Activated T-helper 1 cell treated with anti-CD3 and anti-CD28 coated beads, Interleukin-12 subunit alpha, Interleukin-12 subunit beta, Interleukin-2, Interleukin-4 antibody, amounts not matched to agents 30 ng/mL and 10 ng/mL and 1 ng/mL, durations not matched to agents 14 hours and 24 hours and 36 hours (primary cell): ENCODE data around the gene CCDC13. TPM values are rescaled to one million over a fixed set of nuclear protein-coding genes. Genes with fewer than 3 reads are reported as not detected.
A peak's percentile ranks its signal among the peaks of the same experiment; 100 is the strongest.

Experiments
- DNase-seq: peaks from one replicate; pipeline ENCODE4 v3.0.0; 2021; ENCODE audit warnings: low spot score
- H3K27ac Mint-ChIP-seq: one replicate; pipeline ENCODE4 v1.8.0; 2021; ENCODE audit warnings: mild to moderate bottlenecking, mixed read lengths
- H3K27me3 Mint-ChIP-seq: one replicate; pipeline ENCODE4 v1.8.0; 2022; ENCODE audit warnings: mild to moderate bottlenecking, moderate library complexity, mixed read lengths; ENCODE audit not compliant: insufficient read depth
- H3K36me3 Mint-ChIP-seq: one replicate; pipeline ENCODE4 v1.8.0; 2021; ENCODE audit warnings: low read depth, mixed read lengths
- H3K4me1 Mint-ChIP-seq: one replicate; pipeline ENCODE4 v1.8.0; 2021; ENCODE audit warnings: low read depth, mixed read lengths
- H3K4me3 Mint-ChIP-seq: one replicate; pipeline ENCODE4 v1.8.0; 2021; ENCODE audit warnings: mild to moderate bottlenecking, moderate library complexity, mixed read lengths
- H3K9me3 Mint-ChIP-seq: one replicate; pipeline ENCODE4 v1.8.0; 2021; ENCODE audit warnings: mixed read lengths
- intact Hi-C: fragments of 100-400 bp; cut with micrococcal nuclease; formaldehyde crosslinking; loops from one replicate; pipeline ENCODE4 v1.15.1; 2024
- total RNA-seq: library from RNA; stranded (reverse); gene quantifications from 2 replicates; pipeline ENCODE4 v1.2.3, GENCODE V29; 2022

The CCDC13 gene
- total RNA-seq, 1 donor from 2014 or later: not detected

DNA sequence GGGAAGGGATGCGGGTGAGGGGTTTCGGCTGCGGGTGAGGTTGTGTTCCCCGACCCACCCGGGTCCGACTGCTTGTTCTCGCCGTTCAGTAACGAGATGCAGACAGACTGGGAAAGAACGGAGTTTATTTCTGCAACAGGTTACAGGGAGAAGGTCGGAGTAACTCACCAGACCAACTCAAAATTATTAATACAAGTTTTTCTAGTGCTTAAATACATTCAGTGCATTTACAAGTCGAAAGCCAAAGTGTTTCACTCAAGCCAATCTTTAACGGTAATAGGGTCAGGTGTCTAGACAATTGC is 31.7 kb upstream of the CCDC13 start:
- intact Hi-C loops: loop anchor here (1.0 to 10.0 kb wide), 10 partner anchors 23 to 1530 kb away; partner anchors contain the start of genes ABHD5, CCDC13, NKTR and SNRK
- peak overlapping the region; percentile 99 for H3K4me3 Mint-ChIP-seq
- peaks cover 43% of the 10 kb centered on the region for H3K4me1 Mint-ChIP-seq
- peak overlapping the region; percentile 90 for H3K27ac Mint-ChIP-seq
- H3K27me3 Mint-ChIP-seq: peaks cover 32% of the 10 kb centered on the region
- peaks cover 12% of the 10 kb centered on the region for H3K36me3 Mint-ChIP-seq
- no peaks in the 10 kb centered on the region for H3K9me3 Mint-ChIP-seq
- DNase-seq: no peak

DNA sequence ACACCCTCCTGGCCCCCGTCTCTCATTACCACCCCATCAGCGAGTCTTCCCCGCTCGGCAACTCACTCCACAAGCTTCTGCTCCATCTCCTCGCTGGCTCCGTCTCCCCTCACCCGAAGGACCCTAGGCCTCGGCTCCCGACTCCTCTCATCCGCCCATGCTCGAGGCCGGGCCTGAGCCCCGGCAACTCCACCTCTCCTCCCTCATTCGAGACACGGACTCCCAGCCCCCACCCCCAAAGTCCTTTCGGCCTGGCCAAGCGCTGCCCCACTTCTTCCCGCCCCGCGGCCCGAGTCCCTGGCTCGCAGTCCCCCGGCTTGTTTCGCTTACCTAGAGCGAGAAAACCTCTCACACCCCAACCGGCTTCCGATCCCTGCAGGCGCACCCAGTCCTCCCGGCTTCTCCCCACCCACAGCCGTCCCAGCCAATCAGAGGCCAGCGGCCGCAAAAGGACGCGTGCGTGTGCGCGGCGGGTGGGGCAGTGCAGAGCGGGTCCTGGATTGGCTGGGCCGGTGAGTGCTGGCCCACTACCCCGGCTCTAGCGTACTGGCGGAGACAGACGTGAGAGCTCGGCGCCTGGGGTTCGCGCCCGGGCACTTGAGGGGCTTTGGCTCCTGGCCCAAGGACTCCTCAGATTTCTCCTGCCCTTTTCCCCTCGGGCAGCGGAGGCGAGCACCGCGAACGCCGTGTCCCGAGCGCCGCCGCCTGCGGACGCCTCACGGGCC is 31.2 kb upstream of the CCDC13 start, which contains the start of gene HIGD1A:
Gene HIGD1A (minus strand): TSS at position 385 of the 725 bp plus-strand sequence. CDS start 10,237 bp downstream, outside the sequence.
- intact Hi-C loops: loop anchor here (1.0 to 10.0 kb wide), 10 partner anchors 23 to 1531 kb away; partner anchors contain the start of genes ABHD5, CCDC13, NKTR and SNRK
- Mint-ChIP-seq H3K4me3 (peak within 1 kb of the TSS; percentile 99), H3K27me3 (peaks cover 27% of the 10 kb centered on the region), H3K27ac (peak within 1 kb of the TSS; percentile 90), H3K4me1 (peaks cover 43% of the 10 kb centered on the region), H3K9me3 (no peaks in the 10 kb centered on the region), H3K36me3 (peaks cover 17% of the 10 kb centered on the region)
- DNase-seq: peak; percentile 92

DNA sequence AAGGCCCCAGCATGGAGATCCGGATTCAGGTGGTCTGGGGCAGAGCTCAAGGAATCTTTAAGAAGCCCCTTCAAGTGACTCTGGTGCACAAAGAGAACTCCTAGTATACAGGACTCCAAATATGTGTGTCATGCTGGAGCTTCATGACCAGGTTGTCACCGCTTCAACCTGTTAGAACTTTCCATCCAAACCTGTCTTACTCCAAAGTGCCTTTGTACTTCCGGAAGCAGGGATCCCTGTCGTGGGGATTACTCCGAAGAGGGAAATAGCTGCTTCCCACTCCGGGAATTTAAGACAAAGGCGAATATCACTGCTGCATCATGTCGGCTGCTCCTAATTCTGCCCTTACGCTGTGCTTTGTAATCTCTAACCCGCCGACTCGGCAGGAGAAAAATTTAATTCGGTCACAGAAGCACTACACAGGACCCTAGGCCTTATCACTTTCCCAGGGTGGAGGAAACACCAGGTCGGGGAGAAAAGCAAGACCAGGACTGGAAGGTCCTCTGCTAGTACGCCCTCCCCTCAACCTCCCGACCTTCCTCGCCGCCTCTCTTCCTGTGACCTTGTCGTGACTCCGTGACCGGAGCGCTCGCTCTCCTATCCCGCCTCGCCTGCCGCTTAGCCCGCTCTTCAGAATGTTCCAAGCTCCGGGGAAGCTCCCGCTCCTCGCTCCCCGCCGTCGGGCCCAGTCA is 30.5 kb upstream of the CCDC13 start:
- H3K27ac Mint-ChIP-seq: peak overlapping the region; percentile 90
- DNase-seq: peak; percentile 40
- no peaks in the 10 kb centered on the region for H3K9me3 Mint-ChIP-seq
- intact Hi-C loops: loop anchor here (1.0 to 10.0 kb wide), 10 partner anchors 22 to 1531 kb away; partner anchors contain the start of genes ABHD5, CCDC13, NKTR and SNRK
- H3K4me1 Mint-ChIP-seq: peaks cover 43% of the 10 kb centered on the region
- peak overlapping the region; percentile 99 for H3K4me3 Mint-ChIP-seq
- H3K36me3 Mint-ChIP-seq: peaks cover 17% of the 10 kb centered on the region
- H3K27me3 Mint-ChIP-seq: peaks cover 23% of the 10 kb centered on the region

DNA sequence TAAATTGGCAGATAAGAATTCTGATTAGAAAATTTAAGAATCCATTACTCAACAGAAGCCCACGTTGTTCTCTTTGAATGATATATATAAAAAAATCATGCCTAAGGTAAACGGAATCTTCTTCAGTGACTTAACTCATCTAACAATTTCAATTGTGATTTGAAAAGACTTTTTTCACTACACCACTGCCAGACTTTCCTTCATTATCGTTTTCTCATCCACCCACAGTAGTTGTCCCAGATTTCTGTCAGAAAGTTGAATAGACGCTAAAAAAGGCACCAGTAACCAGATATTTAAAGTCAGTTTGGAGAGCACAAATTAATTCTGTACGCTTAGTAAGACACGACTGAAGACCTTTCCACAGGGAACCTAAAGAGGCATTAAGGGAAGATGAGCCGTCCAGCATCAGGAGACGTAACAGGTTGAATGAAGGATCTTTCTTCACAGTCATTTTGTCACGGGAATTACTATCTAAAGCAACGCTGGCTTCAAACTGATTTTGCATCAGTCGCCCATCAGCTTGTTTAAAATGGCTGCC is 29.9 kb upstream of the CCDC13 start:
- intact Hi-C loops: loop anchor here (5.0 to 10.0 kb wide), 2 partner anchors 484 to 1532 kb away; partner anchors contain the start of genes SNRK and TCAIM
- Mint-ChIP-seq H3K9me3 (no peaks in the 10 kb centered on the region), H3K4me1 (peaks cover 43% of the 10 kb centered on the region), H3K36me3 (peaks cover 17% of the 10 kb centered on the region), H3K4me3 (peak overlapping the region; percentile 99), H3K27ac (no peak overlapping the region), H3K27me3 (peaks cover 22% of the 10 kb centered on the region)
- DNase-seq: no peak

DNA sequence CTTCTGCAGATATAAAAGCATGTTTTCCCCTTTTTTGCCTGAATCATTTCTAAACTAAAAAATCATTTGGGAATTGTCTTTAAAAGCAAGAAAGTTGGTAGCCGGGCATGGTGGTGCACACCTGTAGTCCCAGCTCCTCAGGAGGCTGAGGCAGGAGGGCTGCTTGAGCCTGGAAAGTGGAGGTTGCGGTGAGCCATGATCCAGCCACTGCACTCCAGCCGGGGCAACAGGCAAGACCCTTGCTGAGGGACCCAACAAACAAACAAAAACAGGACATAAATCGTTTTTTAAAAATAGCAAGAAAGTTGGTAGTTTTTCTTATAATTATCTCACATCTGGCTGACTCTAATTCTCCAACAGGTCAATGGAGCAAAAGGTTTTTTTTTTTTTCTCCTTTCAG is 28.7 kb upstream of the CCDC13 start:
- H3K36me3 Mint-ChIP-seq: peaks cover 17% of the 10 kb centered on the region
- intact Hi-C loops: loop anchor here (5.0 to 10.0 kb wide), 2 partner anchors 486 to 1533 kb away; partner anchors contain the start of genes SNRK and TCAIM
- H3K4me3 Mint-ChIP-seq: no peak overlapping the region
- H3K9me3 Mint-ChIP-seq: no peaks in the 10 kb centered on the region
- peaks cover 14% of the 10 kb centered on the region for H3K27me3 Mint-ChIP-seq
- DNase-seq: no peak
- no peak overlapping the region for H3K27ac Mint-ChIP-seq
- H3K4me1 Mint-ChIP-seq: peaks cover 43% of the 10 kb centered on the region

DNA sequence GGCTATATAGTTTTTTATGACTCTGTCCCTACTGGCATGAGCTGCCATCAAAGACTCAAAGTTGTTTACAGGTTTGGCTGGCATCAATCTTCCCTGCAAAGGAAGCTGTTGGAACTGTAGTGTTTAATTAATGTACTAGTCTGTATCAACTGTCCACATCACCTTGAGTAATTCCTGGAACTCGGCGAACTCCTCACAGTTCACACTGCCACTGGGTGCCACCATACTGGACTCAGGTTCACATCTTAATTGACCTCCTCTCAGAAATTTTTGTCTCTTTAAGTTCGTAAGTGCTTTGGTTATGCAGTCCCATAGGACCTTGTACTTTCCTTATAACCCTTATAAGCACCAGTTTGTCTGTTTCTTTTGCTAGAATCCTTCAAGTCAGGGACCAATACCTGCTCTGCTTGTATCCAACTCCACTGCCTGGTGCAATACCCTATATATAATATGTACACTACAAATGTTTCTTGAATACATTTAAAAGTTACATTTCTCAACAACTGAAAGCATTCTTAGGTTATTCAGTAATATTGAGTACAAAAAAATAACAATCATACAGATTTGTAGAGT is 28.1 kb upstream of the CCDC13 start:
- H3K9me3 Mint-ChIP-seq: no peaks in the 10 kb centered on the region

DNA sequence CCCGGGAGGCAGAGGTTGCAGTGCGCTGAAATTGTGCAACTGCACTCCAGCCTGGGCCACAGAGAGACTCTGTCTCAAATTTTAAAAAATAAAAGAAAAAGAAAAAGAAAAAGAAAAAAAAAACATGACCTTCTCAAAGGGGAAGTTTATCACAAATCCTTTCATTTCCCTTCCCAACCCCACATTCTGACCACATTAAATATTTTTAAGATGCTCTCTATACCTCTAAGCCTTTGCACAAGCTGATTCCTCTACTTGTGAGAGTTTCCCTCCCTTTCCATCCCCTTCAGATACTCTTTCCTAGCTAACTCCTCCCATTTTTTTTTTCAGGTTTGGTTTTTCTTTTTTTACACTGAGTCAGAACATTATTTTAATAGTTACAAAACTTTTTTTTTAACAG is 27.2 kb upstream of the CCDC13 start:
- H3K36me3 Mint-ChIP-seq: peaks cover 20% of the 10 kb centered on the region
- peaks cover 2% of the 10 kb centered on the region for H3K27me3 Mint-ChIP-seq
- H3K9me3 Mint-ChIP-seq: no peaks in the 10 kb centered on the region
- no peak overlapping the region for H3K4me3 Mint-ChIP-seq
- H3K27ac Mint-ChIP-seq: no peak overlapping the region
- H3K4me1 Mint-ChIP-seq: peaks cover 43% of the 10 kb centered on the region
- intact Hi-C loops: loop anchor here (5.0 to 10.0 kb wide), 2 partner anchors 487 to 1535 kb away; partner anchors contain the start of genes SNRK and TCAIM
- no peak for DNase-seq

More for the DNA sequence above, 28.1 kb upstream of the CCDC13 start:
- H3K27ac Mint-ChIP-seq: no peak overlapping the region
- H3K36me3 Mint-ChIP-seq: peaks cover 17% of the 10 kb centered on the region
- intact Hi-C loops: loop anchor here (5.0 to 10.0 kb wide), 2 partner anchors 486 to 1534 kb away; partner anchors contain the start of genes SNRK and TCAIM
- peaks cover 9% of the 10 kb centered on the region for H3K27me3 Mint-ChIP-seq
- peaks cover 43% of the 10 kb centered on the region for H3K4me1 Mint-ChIP-seq
- H3K4me3 Mint-ChIP-seq: no peak overlapping the region
- no peak for DNase-seq

DNA sequence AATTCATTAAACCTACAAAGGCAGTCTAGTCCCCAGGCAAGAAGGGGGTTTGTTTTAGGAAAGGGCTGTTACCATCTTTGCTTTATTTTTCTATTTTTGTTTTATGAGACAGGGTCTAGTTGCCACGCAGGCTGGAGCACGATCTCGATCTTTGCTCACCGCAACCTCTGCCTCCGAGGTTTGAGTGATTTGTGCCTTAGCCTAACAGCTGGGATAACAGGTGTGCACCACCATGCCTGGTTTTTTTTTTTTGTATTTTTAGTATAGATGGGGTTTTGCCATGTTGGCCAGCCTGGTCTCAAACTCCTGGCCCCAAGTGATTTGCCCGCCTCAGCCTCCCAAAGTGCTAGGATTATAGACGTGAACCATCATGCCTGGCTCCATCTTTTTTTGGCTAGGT is 26.3 kb upstream of the CCDC13 start:
- DNase-seq: no peak
- Mint-ChIP-seq H3K9me3 (no peaks in the 10 kb centered on the region), H3K4me1 (peaks cover 35% of the 10 kb centered on the region), H3K36me3 (peaks cover 20% of the 10 kb centered on the region), H3K4me3 (no peak overlapping the region), H3K27ac (no peak overlapping the region), H3K27me3 (no peaks in the 10 kb centered on the region)
- intact Hi-C loops: no loop called here

DNA sequence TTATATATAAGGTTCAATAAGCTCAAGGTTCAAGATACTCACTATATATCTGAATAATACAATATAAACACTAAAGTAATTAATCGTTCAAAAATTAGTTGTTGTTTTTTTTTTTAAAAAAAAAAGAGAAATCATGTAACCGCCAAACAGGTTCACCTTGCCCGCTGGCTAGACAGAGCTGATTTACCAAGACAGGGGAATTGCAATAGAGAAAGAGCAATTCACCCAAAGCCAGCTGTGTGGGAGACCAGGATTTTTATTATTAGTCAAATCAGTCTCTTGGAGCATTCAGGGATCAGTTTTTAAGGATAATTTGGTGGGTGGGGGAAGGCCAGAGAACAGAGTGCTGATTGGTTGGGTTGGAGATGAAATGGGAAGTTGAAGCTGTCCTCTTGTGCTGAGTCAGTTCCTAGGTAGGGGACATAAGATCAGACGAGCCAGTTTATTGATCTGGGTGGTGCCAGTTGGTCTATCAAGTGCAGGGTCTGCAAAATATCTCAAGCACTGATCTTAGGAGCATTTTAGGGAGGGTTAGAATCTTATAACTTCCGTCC is 23.4 kb upstream of the CCDC13 start:
- Mint-ChIP-seq H3K9me3 (no peaks in the 10 kb centered on the region), H3K27ac (no peak overlapping the region), H3K4me3 (no peak overlapping the region), H3K36me3 (peaks cover 25% of the 10 kb centered on the region), H3K27me3 (no peaks in the 10 kb centered on the region), H3K4me1 (peaks cover 13% of the 10 kb centered on the region)
- DNase-seq: no peak
- intact Hi-C loops: no loop called here

DNA sequence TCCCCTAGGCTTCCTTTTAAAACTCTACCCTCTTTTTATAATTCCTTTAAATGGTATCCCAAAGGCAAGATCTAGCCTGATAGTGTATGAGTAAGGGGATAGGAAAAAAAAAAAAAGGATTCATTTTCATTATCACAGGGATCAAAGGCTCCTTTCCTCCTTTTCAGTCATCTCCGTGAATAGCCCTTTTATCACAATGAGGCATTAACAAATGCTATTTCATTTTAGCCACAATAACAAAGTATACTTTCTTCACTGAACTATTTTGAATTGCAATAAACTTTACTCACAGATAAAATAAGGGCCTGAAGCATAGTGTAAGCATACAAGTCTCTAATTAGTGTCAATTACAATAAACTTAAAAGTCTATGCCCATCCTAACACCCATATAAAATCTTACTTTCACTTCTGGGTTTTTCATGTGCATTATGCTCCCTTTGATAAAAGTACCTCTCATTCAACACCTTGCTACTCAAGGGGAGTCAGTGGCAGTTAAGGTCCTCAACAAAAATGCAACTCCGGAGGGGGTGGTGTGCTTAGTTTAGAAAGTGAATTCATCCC is 22.6 kb upstream of the CCDC13 start:
- intact Hi-C loops: no loop called here
- H3K27me3 Mint-ChIP-seq: no peaks in the 10 kb centered on the region
- peaks cover 23% of the 10 kb centered on the region for H3K36me3 Mint-ChIP-seq
- no peaks in the 10 kb centered on the region for H3K9me3 Mint-ChIP-seq
- DNase-seq: no peak
- no peak overlapping the region for H3K4me3 Mint-ChIP-seq
- H3K4me1 Mint-ChIP-seq: peaks cover 11% of the 10 kb centered on the region
- no peak overlapping the region for H3K27ac Mint-ChIP-seq

DNA sequence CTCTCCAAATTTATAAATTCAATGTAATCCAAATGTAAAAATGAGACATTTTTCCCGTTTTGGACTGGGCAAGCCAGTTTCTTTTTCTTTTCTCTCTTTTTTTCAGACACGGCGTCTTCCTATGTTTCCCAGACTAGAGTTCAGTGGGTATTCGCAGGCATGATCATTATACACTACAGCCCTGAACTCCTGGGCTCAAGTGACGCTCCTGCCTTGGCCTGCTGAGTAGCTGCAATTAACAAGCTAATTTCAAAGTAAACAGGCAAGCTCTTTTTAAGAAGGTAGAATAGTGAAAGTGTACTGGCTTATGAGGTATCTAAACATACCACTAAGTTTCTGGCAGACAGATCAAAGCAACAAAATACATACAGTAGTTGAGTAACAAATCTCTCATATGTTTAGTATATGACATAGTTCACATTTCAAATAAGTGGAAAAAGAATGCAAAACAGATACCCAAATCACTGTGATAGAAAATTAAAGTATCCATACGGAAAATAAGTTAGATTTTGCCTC is 17.7 kb upstream of the CCDC13 start:
- peaks cover 6% of the 10 kb centered on the region for H3K4me1 Mint-ChIP-seq
- no peaks in the 10 kb centered on the region for H3K9me3 Mint-ChIP-seq
- no peak overlapping the region for H3K27ac Mint-ChIP-seq
- no peaks in the 10 kb centered on the region for H3K27me3 Mint-ChIP-seq
- peaks cover 26% of the 10 kb centered on the region for H3K36me3 Mint-ChIP-seq
- DNase-seq: no peak
- no peak overlapping the region for H3K4me3 Mint-ChIP-seq
- intact Hi-C loops: no loop called here

DNA sequence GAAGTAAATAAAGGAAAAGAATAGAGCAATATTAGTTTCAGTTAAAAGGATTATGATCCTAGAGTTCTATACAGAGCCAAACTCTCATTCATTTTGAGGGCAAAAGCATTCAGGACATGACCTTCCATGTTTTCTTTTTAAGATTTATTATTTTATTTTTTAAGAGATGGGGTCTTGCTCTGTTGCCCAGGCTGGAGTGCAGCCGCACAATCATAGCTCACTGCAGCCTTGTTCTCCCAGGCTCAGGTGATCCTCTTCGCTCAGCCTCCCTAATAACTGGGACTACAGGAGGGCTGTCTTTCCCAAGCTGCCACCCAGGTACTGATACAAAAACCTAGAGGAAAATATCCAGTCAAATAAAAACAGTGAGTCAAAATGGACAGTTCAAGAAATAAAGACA is 13.6 kb upstream of the CCDC13 start:
- no peak for DNase-seq
- H3K27me3 Mint-ChIP-seq: no peaks in the 10 kb centered on the region
- peaks cover 23% of the 10 kb centered on the region for H3K36me3 Mint-ChIP-seq
- H3K4me3 Mint-ChIP-seq: no peak overlapping the region
- peaks cover 6% of the 10 kb centered on the region for H3K4me1 Mint-ChIP-seq
- no peaks in the 10 kb centered on the region for H3K9me3 Mint-ChIP-seq
- no peak overlapping the region for H3K27ac Mint-ChIP-seq
- intact Hi-C loops: no loop called here
